ENCODE data around the gene RPL35.

DNA sequence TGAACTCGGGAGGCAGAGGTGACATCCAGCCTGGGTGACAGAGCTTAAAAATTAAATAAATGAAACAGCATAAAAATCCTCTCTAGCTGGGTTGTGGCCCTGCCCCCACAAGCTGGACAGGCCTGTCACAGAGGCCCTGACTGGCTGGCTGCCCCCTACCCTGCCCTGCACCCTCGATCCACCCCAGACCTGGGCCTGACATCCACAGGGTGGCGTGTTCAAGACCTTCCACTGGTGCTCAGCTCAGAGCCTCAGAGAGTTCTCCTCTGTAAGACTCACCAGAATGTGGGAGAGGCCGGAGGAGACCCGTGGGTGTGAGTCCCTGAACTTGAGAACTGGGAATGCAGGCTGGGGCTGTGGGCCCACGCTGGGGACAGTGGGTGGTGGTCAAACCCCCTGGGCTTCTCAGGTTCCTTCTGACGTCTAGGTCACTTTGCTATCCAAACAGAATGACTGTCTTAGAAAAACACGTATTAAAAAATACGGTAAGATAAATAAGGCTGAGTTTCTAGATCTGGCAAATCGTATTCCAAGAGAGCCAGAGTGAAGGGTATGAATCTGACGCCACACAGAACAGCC is 18.2 kb downstream of the RPL35 start:
- TF ChIP-seq, protein P1, sequence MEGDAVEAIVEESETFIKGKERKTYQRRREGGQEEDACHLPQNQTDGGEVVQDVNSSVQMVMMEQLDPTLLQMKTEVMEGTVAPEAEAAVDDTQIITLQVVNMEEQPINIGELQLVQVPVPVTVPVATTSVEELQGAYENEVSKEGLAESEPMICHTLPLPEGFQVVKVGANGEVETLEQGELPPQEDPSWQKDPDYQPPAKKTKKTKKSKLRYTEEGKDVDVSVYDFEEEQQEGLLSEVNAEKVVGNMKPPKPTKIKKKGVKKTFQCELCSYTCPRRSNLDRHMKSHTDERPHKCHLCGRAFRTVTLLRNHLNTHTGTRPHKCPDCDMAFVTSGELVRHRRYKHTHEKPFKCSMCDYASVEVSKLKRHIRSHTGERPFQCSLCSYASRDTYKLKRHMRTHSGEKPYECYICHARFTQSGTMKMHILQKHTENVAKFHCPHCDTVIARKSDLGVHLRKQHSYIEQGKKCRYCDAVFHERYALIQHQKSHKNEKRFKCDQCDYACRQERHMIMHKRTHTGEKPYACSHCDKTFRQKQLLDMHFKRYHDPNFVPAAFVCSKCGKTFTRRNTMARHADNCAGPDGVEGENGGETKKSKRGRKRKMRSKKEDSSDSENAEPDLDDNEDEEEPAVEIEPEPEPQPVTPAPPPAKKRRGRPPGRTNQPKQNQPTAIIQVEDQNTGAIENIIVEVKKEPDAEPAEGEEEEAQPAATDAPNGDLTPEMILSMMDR (IDR thresholded peaks at IDR 0.05): no peak
- TF ChIP-seq POLR2A (IDR thresholded peaks at IDR 0.05): no peak

Data from testis (tissue), 2 donors.